AG04449 (cell line): ENCODE results near the gene IL1RAPL1.

Source experiments
- CTCF ChIA-PET: fragments of 350-600 bp; formaldehyde crosslinking; extraction: SDS; loops from one replicate; lab custom pipeline; 2021; ENCODE audit warnings: antibody characterized with exemption; lab: Yijun Ruan, JAX
- POLR2A ChIA-PET: fragments of 400-600, 350-600 bp; formaldehyde crosslinking; extraction: SDS; loops from one replicate; lab custom pipeline; 2020; ENCODE audit warnings: antibody characterized with exemption, inconsistent platforms; lab: Yijun Ruan, JAX
- DNase-seq: peaks from one replicate; pipeline ENCODE4 v3.0.0-alpha.2; 2010; ENCODE audit warnings: low read depth, low spot score
- H3K4me3 ChIP-seq: 2 replicates; pipeline ENCODE4 v1.5.1; 2011; ENCODE audit warnings: low read depth, mild to moderate bottlenecking, control low read depth, low read length
- CTCF ChIP-seq: IDR thresholded peaks from one replicate; pipeline ENCODE4 v1.5.1; 2011; ENCODE audit warnings: mild to moderate bottlenecking, moderate library complexity, low read length, control low read depth, inconsistent platforms; ENCODE audit not compliant: insufficient read depth; ENCODE audit errors: missing control alignments

IL1RAPL1 gene

GRCh38 chrX:29145316-29145715 is 558.1 kb downstream of the IL1RAPL1 start:
- no peak for TF ChIP-seq CTCF
- POLR2A ChIA-PET = interaction anchor here (0.7 kb wide), 1 partner anchor 29 kb away, joined by 3 read pairs; no protein-coding TSS in a partner anchor
- CTCF ChIA-PET = no interaction called here
- H3K4me3 ChIP-seq = no peak overlapping the region
- no peak for DNase-seq

GRCh38 chrX:29148511-29148910 is 561.3 kb downstream of the IL1RAPL1 start:
- no peak for TF ChIP-seq CTCF
- no peak overlapping the region for H3K4me3 ChIP-seq
- no peak for DNase-seq
- CTCF ChIA-PET = no interaction called here
- POLR2A ChIA-PET = no interaction called here

- no peak for DNase-seq
- no peak for TF ChIP-seq CTCF
- ChIA-PET POLR2A (no interaction called here), CTCF (no interaction called here)
- H3K4me3 ChIP-seq = no peak overlapping the region
Observed at GRCh38 chrX:29155286-29155685, 568.0 kb downstream of the IL1RAPL1 start.

- DNase-seq = no peak
- no peak for TF ChIP-seq CTCF
- CTCF ChIA-PET = no interaction called here
- H3K4me3 ChIP-seq = no peak overlapping the region
- POLR2A ChIA-PET = no interaction called here
Observed at GRCh38 chrX:29172880-29173279, 585.6 kb downstream of the IL1RAPL1 start.

- ChIA-PET POLR2A (no interaction called here), CTCF (no interaction called here)
- no peak overlapping the region for H3K4me3 ChIP-seq
- DNase-seq = no peak
- no peak for TF ChIP-seq CTCF
Observed at GRCh38 chrX:29187264-29187663, 600.0 kb downstream of the IL1RAPL1 start.

GRCh38 chrX:29196501-29196900 is 609.3 kb downstream of the IL1RAPL1 start:
- no peak overlapping the region for H3K4me3 ChIP-seq
- DNase-seq = no peak
- no peak for TF ChIP-seq CTCF
- ChIA-PET POLR2A (no interaction called here), CTCF (no interaction called here)
